ENCODE measurements around the gene GNAO1.

DNA sequence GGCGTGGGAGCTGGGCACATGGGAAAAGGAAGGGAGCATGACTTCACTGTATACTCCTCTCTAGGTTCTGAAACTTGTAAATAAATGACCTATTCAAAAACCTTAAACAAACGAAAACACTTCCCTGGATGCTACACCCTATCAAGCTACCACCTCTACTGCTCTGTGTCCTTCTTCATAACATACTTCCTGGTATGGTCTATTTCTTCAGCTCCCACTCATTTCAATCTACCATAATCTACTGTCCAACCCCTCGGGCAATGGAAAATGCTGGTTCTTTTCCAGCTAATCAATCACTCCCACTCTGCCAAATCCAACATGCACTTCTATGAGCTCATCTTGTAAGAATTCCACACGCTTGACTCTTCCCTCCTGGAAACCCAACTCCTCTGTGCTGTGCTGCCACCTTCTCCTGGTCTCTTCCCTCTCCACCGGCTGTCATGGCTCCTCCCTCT, 191.6 kb downstream of the GNAO1 start:
- TF ChIP-seq, protein P1, sequence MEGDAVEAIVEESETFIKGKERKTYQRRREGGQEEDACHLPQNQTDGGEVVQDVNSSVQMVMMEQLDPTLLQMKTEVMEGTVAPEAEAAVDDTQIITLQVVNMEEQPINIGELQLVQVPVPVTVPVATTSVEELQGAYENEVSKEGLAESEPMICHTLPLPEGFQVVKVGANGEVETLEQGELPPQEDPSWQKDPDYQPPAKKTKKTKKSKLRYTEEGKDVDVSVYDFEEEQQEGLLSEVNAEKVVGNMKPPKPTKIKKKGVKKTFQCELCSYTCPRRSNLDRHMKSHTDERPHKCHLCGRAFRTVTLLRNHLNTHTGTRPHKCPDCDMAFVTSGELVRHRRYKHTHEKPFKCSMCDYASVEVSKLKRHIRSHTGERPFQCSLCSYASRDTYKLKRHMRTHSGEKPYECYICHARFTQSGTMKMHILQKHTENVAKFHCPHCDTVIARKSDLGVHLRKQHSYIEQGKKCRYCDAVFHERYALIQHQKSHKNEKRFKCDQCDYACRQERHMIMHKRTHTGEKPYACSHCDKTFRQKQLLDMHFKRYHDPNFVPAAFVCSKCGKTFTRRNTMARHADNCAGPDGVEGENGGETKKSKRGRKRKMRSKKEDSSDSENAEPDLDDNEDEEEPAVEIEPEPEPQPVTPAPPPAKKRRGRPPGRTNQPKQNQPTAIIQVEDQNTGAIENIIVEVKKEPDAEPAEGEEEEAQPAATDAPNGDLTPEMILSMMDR (IDR thresholded peaks at IDR 0.05; ENCODE audit: low read length): no peak
- TF ChIP-seq EZH2phosphoT487 (IDR thresholded peaks at IDR 0.05; ENCODE audit: low read length) (no peak), EZH2 (optimal IDR thresholded peaks at IDR 0.05; ENCODE audit: low read depth, low read length) (no peak)

Data from MM.1S (cell line).